Endothelial cell of hepatic sinusoid (primary cell): ENCODE results near the gene ITGBL1.

Experiments
- in situ Hi-C: cut with HindIII; loops from 2 replicates; pipeline ENCODE4 v1.10.0; 2017; ENCODE audit warnings: low sequenced_read_pairs

ITGBL1 gene

GRCh38 chr13:101450749-101451130 is 1.7 kb upstream of the ITGBL1 start:
- in situ Hi-C loops = loop anchor here (5.0 kb wide), 1 partner anchor 53 kb away; no protein-coding TSS in a partner anchor

GRCh38 chr13:101451641-101452040 is 834 bp upstream of the ITGBL1 start:
- in situ Hi-C loops = loop anchor here (5.0 kb wide), 1 partner anchor 54 kb away; no protein-coding TSS in a partner anchor

GRCh38 chr13:101453784-101454201 is 1.3 kb downstream of the ITGBL1 start:
- in situ Hi-C loops = loop anchor here (5.0 kb wide), 1 partner anchor 56 kb away; no protein-coding TSS in a partner anchor

- in situ Hi-C loops = loop anchor here (5.0 kb wide), 1 partner anchor 57 kb away; no protein-coding TSS in a partner anchor
Measured at GRCh38 chr13:101454767-101455166, 2.3 kb downstream of the ITGBL1 start.

GRCh38 chr13:101455863-101456262 is 3.4 kb downstream of the ITGBL1 start:
- in situ Hi-C loops = no loop called here

GRCh38 chr13:101457176-101457575 is 4.7 kb downstream of the ITGBL1 start:
- in situ Hi-C loops = no loop called here

- in situ Hi-C loops = no loop called here
Measured at GRCh38 chr13:101465877-101466276, 13.4 kb downstream of the ITGBL1 start.

GRCh38 chr13:101467415-101467814 is 14.9 kb downstream of the ITGBL1 start:
- in situ Hi-C loops = no loop called here

GRCh38 chr13:101473458-101473857 is 21.0 kb downstream of the ITGBL1 start:
- in situ Hi-C loops = loop anchor here (10.0 kb wide), 1 partner anchor 329 kb away; no protein-coding TSS in a partner anchor

- in situ Hi-C loops = loop anchor here (10.0 kb wide), 1 partner anchor 330 kb away; no protein-coding TSS in a partner anchor
Measured at GRCh38 chr13:101474419-101474957, 22.0 kb downstream of the ITGBL1 start.

GRCh38 chr13:101475536-101475935 is 23.1 kb downstream of the ITGBL1 start:
- in situ Hi-C loops = loop anchor here (10.0 kb wide), 1 partner anchor 331 kb away; no protein-coding TSS in a partner anchor

GRCh38 chr13:101481421-101481820 is 28.9 kb downstream of the ITGBL1 start:
- in situ Hi-C loops = no loop called here

GRCh38 chr13:101486708-101487437 is 34.4 kb downstream of the ITGBL1 start:
- in situ Hi-C loops = no loop called here

GRCh38 chr13:101487438-101487830 is 35.0 kb downstream of the ITGBL1 start:
- in situ Hi-C loops = no loop called here

- in situ Hi-C loops = no loop called here
Measured at GRCh38 chr13:101488734-101489133, 36.3 kb downstream of the ITGBL1 start.

GRCh38 chr13:101489643-101490405 is 37.3 kb downstream of the ITGBL1 start:
- in situ Hi-C loops = no loop called here

- in situ Hi-C loops = no loop called here
Measured at GRCh38 chr13:101490406-101491015, 38.0 kb downstream of the ITGBL1 start.

GRCh38 chr13:101492251-101492910 is 39.9 kb downstream of the ITGBL1 start:
- in situ Hi-C loops = no loop called here

- in situ Hi-C loops = no loop called here
Measured at GRCh38 chr13:101493541-101493940, 41.1 kb downstream of the ITGBL1 start.

GRCh38 chr13:101499406-101499805 is 46.9 kb downstream of the ITGBL1 start:
- in situ Hi-C loops = loop anchor here (5.0 kb wide), 1 partner anchor 57 kb away; no protein-coding TSS in a partner anchor
